IMR-90 (cell line): ENCODE results near the gene ARHGEF17. TPM values are rescaled to one million over a fixed set of nuclear protein-coding genes. Genes with fewer than 3 reads are reported as not detected.

ENCODE experiments used
- ATAC-seq: fragments of 200-7000 bp; cut with Tn5 transposase; 2 replicates; pipeline ENCODE4 v1.9.1; 2020; ENCODE audit warnings: low read depth, mild to moderate bottlenecking, moderate library complexity
- BruUV-seq: library from RNA; stranded (reverse); fragments of 400-500 nt; replicated peaks from 2 replicates; lab custom pipeline; 2021; lab: Mats Ljungman, UMichigan
- CTCF ChIA-PET: fragments of 300-600 bp; formaldehyde crosslinking; extraction: SDS; loops from one replicate; lab custom pipeline; 2021; ENCODE audit warnings: antibody characterized with exemption; lab: Yijun Ruan, JAX
- POLR2A ChIA-PET: fragments of 300-600 bp; sonication (Branson Sonifier 250); formaldehyde crosslinking; loops from one replicate; lab custom pipeline; 2022; ENCODE audit warnings: antibody characterized with exemption; ENCODE audit not compliant: unreplicated experiment; lab: Charles Lee
- DNase-seq: peaks from one replicate; pipeline ENCODE4 v3.0.0; 2013
- H2AFZ ChIP-seq: replicated peaks from 2 replicates; pipeline ENCODE3; 2013; ENCODE audit warnings: low read length, mild to moderate bottlenecking; ENCODE audit not compliant: poor library complexity
- H2AK5ac ChIP-seq: 2 replicates; pipeline ENCODE4 v1.6.1; 2013; ENCODE audit warnings: low read depth, low read length, inconsistent platforms
- H2AK9ac ChIP-seq: replicated peaks from 2 replicates; pipeline ENCODE3; 2013; ENCODE audit warnings: mild to moderate bottlenecking, low read depth, low read length, moderate library complexity; ENCODE audit not compliant: poor library complexity
- H2BK120ac ChIP-seq: 2 replicates; pipeline ENCODE4 v1.6.1; 2013; ENCODE audit warnings: low read depth, low read length, inconsistent platforms
- H2BK15ac ChIP-seq: 3 replicates; pipeline ENCODE4 v1.6.1; 2013; ENCODE audit warnings: low read depth, low read length, inconsistent platforms
- H2BK20ac ChIP-seq: 2 replicates; pipeline ENCODE4 v1.6.1; 2013; ENCODE audit warnings: low read depth, mild to moderate bottlenecking, inconsistent platforms, low read length, moderate library complexity
- H2BK5ac ChIP-seq: 2 replicates; pipeline ENCODE4 v1.6.1; 2013; ENCODE audit warnings: mild to moderate bottlenecking, low read depth, low read length, inconsistent platforms; ENCODE audit not compliant: poor library complexity, severe bottlenecking
- H3K14ac ChIP-seq: replicated peaks from 2 replicates; pipeline ENCODE4 v1.6.1; 2013; ENCODE audit warnings: low read depth, low read length, inconsistent platforms
- H3K18ac ChIP-seq: 2 replicates; pipeline ENCODE4 v1.6.1; 2013; ENCODE audit warnings: low read depth, low read length, control low read depth
- H3K23ac ChIP-seq: 2 replicates; pipeline ENCODE4 v1.6.1; 2013; ENCODE audit warnings: low read depth, low read length, inconsistent platforms
- H3K27ac ChIP-seq: 2 replicates; pipeline ENCODE4 v1.5.1; 2013; ENCODE audit warnings: mild to moderate bottlenecking, control low read depth, low read length; ENCODE audit not compliant: insufficient read depth
- H3K27me3 ChIP-seq: 2 replicates; pipeline ENCODE4 v1.6.1; 2013; ENCODE audit warnings: low read length; ENCODE audit not compliant: control insufficient read depth, insufficient read depth
- H3K36me3 ChIP-seq: 2 replicates; pipeline ENCODE4 v1.6.1; 2013; ENCODE audit warnings: low read length, mixed read lengths; ENCODE audit not compliant: control insufficient read depth, insufficient read depth
- H3K4ac ChIP-seq: 2 replicates; pipeline ENCODE4 v1.6.1; 2013; ENCODE audit warnings: low read depth, low read length, inconsistent platforms
- H3K4me1 ChIP-seq: 2 replicates; pipeline ENCODE4 v1.6.1; 2013; ENCODE audit warnings: low read length, mixed read lengths; ENCODE audit not compliant: control insufficient read depth, insufficient read depth
- H3K4me2 ChIP-seq: 2 replicates; pipeline ENCODE4 v1.6.1; 2013; ENCODE audit warnings: low read depth, mild to moderate bottlenecking, control low read depth, low read length, moderate library complexity
- H3K4me3 ChIP-seq: 2 replicates; pipeline ENCODE4 v1.5.1; 2013; ENCODE audit warnings: low read depth, mild to moderate bottlenecking, control low read depth, low read length, moderate library complexity; ENCODE audit not compliant: insufficient read depth
- H3K56ac ChIP-seq: 2 replicates; pipeline ENCODE4 v1.6.1; 2013; ENCODE audit warnings: low read length, inconsistent platforms; ENCODE audit not compliant: insufficient read depth; ENCODE audit errors: extremely low read depth
- H3K79me1 ChIP-seq, 2 experiments: 2 replicates each; pipeline ENCODE4 v1.6.1; 2013; ENCODE audit warnings: low read length in 2 of 2, inconsistent platforms in 1 of 2, low read depth in 1 of 2
- H3K9ac ChIP-seq: 2 replicates; pipeline ENCODE4 v1.6.1; 2013; ENCODE audit warnings: low read depth, low read length, control low read depth
- H3K9me1 ChIP-seq: 2 replicates; pipeline ENCODE4 v1.6.1; 2013; ENCODE audit warnings: low read length, inconsistent platforms; ENCODE audit not compliant: insufficient read depth
- H3K9me3 ChIP-seq: 2 replicates; pipeline ENCODE4 v1.6.1; 2013; ENCODE audit warnings: low read length; ENCODE audit not compliant: control insufficient read depth, insufficient read depth
- H4K20me1 ChIP-seq: 2 replicates; pipeline ENCODE4 v1.6.1; 2013; ENCODE audit warnings: low read length, inconsistent platforms; ENCODE audit not compliant: insufficient read depth
- H4K5ac ChIP-seq: 2 replicates; pipeline ENCODE4 v1.6.1; 2013; ENCODE audit warnings: mild to moderate bottlenecking, low read depth, low read length, control low read depth
- H4K8ac ChIP-seq, 2 experiments: 2 replicates each; pipeline ENCODE4 v1.6.1; 2013; ENCODE audit warnings: low read depth in 2 of 2, low read length in 2 of 2, control low read depth in 1 of 2, inconsistent platforms in 1 of 2
- H4K91ac ChIP-seq: 2 replicates; pipeline ENCODE4 v1.6.1; 2013; ENCODE audit warnings: low read depth, low read length, inconsistent platforms; ENCODE audit not compliant: insufficient read depth
- CEBPB ChIP-seq: IDR thresholded peaks from 2 replicates; pipeline ENCODE4 v1.6.1; 2012; ENCODE audit warnings: low read depth, low read length, improper control_type of control experiment
- FOS ChIP-seq: fragments of 150-350 bp; IDR thresholded peaks from 2 replicates; pipeline ENCODE4 v1.6.1; 2016; ENCODE audit warnings: low read depth, low read length
- MAFK ChIP-seq: IDR thresholded peaks from 2 replicates; pipeline ENCODE4 v1.6.1; 2012; ENCODE audit warnings: low read depth, low read length, improper control_type of control experiment
- POLR2A ChIP-seq: IDR thresholded peaks from 2 replicates; pipeline ENCODE4 v1.6.1; 2012; ENCODE audit warnings: mild to moderate bottlenecking, low read depth, low read length
- RCOR1 ChIP-seq: IDR thresholded peaks from 2 replicates; pipeline ENCODE4 v1.6.1; 2012; ENCODE audit warnings: mild to moderate bottlenecking, low read length, improper control_type of control experiment; ENCODE audit not compliant: insufficient replicate concordance
- RFX5 ChIP-seq: IDR thresholded peaks from 2 replicates; pipeline ENCODE4 v1.8.0; 2012; ENCODE audit warnings: low read depth, mild to moderate bottlenecking, low read length, moderate library complexity
- SMC3 ChIP-seq: fragments of 150-350 bp; IDR thresholded peaks from 2 replicates; pipeline ENCODE4 v1.6.1; 2016; ENCODE audit warnings: low read depth, mild to moderate bottlenecking, antibody characterized with exemption, low read length, moderate library complexity
- WGBS, 2 experiments: methylation state at CpG; one replicate each; pipeline versions ENCODE4 v1.1.5 to v1.1.7; 2013; ENCODE audit warnings: missing lambda C conversion rate in 2 of 2; ENCODE audit not compliant: insufficient read length in 1 of 2; ENCODE audit errors: extremely low coverage in 2 of 2; 5-methylcytosine and 5-hydroxymethylcytosine counted together
- dilution Hi-C: fragments of 300-500 bp; cut with HindIII; formaldehyde crosslinking; loops from one replicate; pipeline ENCODE4 v1.14.3; 2018; ENCODE audit warnings: low sequenced_read_pairs; ENCODE audit not compliant: unreplicated experiment
- in situ Hi-C: fragments of 300-500 bp; cut with MboI; formaldehyde crosslinking; loops from 3 replicates; pipeline ENCODE4 v1.14.3; 2019; ENCODE audit warnings: low sequenced_read_pairs, inconsistent platforms, mixed read lengths
- intact Hi-C: fragments of 100-400 bp; cut with micrococcal nuclease; formaldehyde crosslinking; loops from 2 replicates; pipeline ENCODE4 v1.10.0; 2022
- polyA plus RNA-seq, 3 experiments: library from polyadenylated mRNA; depleted of rRNA; stranded (reverse); fragments of >200 nt; gene quantifications; 2 replicates each; pipeline ENCODE4 v1.2.3, GENCODE V29; 2012; ENCODE audit warnings: low replicate concordance in 1 of 3
- total RNA-seq: library from RNA; depleted of rRNA; stranded (reverse); fragments of >200 nt; gene quantifications from 2 replicates; pipeline ENCODE4 v1.2.3, GENCODE V29; 2012
- TF ChIP-seq, protein P1 (sequence below): conservative IDR thresholded peaks from 2 replicates; pipeline ENCODE4 v1.5.1; 2012; ENCODE audit warnings: mild to moderate bottlenecking, low read depth, low read length, improper control_type of control experiment

Gene ARHGEF17
- total and polyA plus RNA-seq, 2 of the 4 experiments (the other 2 are of a cell fraction): 21.7 to 97.7 TPM

DNA sequence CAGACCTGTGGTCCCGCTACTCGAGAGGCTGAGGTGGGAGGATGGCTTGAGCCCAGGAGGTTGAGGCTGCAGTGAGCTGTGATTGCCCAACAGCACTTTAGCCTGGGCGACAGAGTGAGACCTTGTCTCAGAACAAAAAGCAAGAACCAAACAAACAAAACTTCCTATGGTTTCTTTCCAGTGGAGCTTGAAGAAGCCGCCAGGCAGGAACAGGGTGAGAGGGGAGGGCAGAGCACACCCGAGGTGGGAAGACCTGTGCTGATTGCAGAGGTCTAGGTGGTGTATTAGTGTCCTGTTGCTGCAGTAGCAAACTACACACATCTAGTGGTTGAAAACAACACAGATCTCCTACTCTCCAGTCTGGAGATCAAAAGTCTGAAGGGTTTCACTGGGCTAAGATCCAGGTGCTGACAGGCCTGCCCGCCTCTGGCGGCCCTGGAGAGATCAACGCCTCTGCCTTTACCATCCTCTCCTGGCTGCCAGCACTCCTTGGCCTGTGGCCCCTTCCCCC is 10.5 kb downstream of the ARHGEF17 start:
- Histone ChIP-seq H3K56ac (no peak overlapping the region), H3K4ac (no peak overlapping the region), H3K9ac (no peak overlapping the region), H3K4me1 (peaks cover 74% of the 10 kb centered on the region), H3K23ac (peak overlapping the region; percentile 53; the same call in 1 of the 2 replicates), H3K18ac (no peak overlapping the region), H4K8ac (no peak overlapping the region; a peak in 1 of 4 replicates), H2BK120ac (no peak overlapping the region), H3K79me1 (peaks cover 12 to 89% of the 10 kb centered on the region in 2 experiments; a peak in 3 of 4 replicates), H3K27ac (peak overlapping the region; percentile 24; the same call in 1 of the 2 replicates), H4K20me1 (peaks cover 79% of the 10 kb centered on the region), H3K14ac (peak overlapping the region; percentile 5; the same call in 1 of the 2 replicates), H2BK20ac (no peak overlapping the region), H2AK5ac (no peak overlapping the region), H4K91ac (no peak overlapping the region), H3K9me1 (peaks cover 46% of the 10 kb centered on the region), H2BK15ac (no peak overlapping the region), H4K5ac (no peak overlapping the region), H2AFZ (no peak overlapping the region), H2BK5ac (no peak overlapping the region), H3K9me3 (no peaks in the 10 kb centered on the region), H2AK9ac (no peak overlapping the region), H3K4me3 (no peak overlapping the region), H3K36me3 (peaks cover 13% of the 10 kb centered on the region; the same call in 1 of the 2 replicates), H3K4me2 (no peak overlapping the region), H3K27me3 (no peaks in the 10 kb centered on the region)
- WGBS, 2 experiments: 94% methylated on average over 3 of the region's 8 CpGs; no CpG with 5 or more reads in 1 of the 2 experiments
- ChIA-PET POLR2A (interaction anchor here (1.1 kb wide), 1 partner anchor 10 kb away, joined by 4 read pairs; no protein-coding TSS in a partner anchor), CTCF (interaction anchor here (0.6 to 1.3 kb wide), 2 partner anchors 17 to 130 kb away, joined by 3 read pairs; no protein-coding TSS in a partner anchor)
- no peak for DNase-seq
- BruUV-seq: no TSS peak
- ATAC-seq: no peak
- dilution Hi-C loops: no loop called here
- in situ Hi-C loops: no loop called here
- TF ChIP-seq POLR2A: no peak
- no peak for TF ChIP-seq RCOR1
- TF ChIP-seq CEBPB: 0 out of 2 replicates have a peak, but pooled peaks have one; percentile 9
- TF ChIP-seq SMC3: no peak
- TF ChIP-seq FOS: no peak
- TF ChIP-seq RFX5: no peak
- TF ChIP-seq, protein P1, sequence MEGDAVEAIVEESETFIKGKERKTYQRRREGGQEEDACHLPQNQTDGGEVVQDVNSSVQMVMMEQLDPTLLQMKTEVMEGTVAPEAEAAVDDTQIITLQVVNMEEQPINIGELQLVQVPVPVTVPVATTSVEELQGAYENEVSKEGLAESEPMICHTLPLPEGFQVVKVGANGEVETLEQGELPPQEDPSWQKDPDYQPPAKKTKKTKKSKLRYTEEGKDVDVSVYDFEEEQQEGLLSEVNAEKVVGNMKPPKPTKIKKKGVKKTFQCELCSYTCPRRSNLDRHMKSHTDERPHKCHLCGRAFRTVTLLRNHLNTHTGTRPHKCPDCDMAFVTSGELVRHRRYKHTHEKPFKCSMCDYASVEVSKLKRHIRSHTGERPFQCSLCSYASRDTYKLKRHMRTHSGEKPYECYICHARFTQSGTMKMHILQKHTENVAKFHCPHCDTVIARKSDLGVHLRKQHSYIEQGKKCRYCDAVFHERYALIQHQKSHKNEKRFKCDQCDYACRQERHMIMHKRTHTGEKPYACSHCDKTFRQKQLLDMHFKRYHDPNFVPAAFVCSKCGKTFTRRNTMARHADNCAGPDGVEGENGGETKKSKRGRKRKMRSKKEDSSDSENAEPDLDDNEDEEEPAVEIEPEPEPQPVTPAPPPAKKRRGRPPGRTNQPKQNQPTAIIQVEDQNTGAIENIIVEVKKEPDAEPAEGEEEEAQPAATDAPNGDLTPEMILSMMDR: no peak
- TF ChIP-seq MAFK: no peak
- intact Hi-C loops: no loop called here
